Thyroid gland (tissue), 4 donors: ENCODE measurements around the gene RBL2. TPM values are rescaled to one million over a fixed set of nuclear protein-coding genes. Genes with fewer than 3 reads are reported as not detected.
"Not testable (repeated sequence)": the region's sequence is repeated elsewhere in the genome, so short reads cannot be mapped to it uniquely, and the experiment has no call there.

Experiments used
- DNase-seq, 2 donors: peaks; one replicate each; pipeline ENCODE4 v3.0.0-alpha.2; 2019
- H3K27ac ChIP-seq, 3 donors: fragments of 200-600 bp; sonication (generic); 1 replicate in 2 of 3; 2 replicates in 1 of 3; pipeline ENCODE4 v1.5.1; 2016 to 2019; ENCODE audit warnings: mild to moderate bottlenecking in 1 of 3, moderate library complexity in 1 of 3
- H3K27me3 ChIP-seq: fragments of 200-600 bp; sonication (generic); one replicate; pipeline ENCODE4 v1.5.1; 2019
- H3K36me3 ChIP-seq, 2 donors: fragments of 200-600 bp; sonication (generic); one replicate each; pipeline ENCODE4 v1.5.1; 2016 to 2019
- H3K4me1 ChIP-seq, 2 donors: fragments of 200-600 bp; sonication (generic); one replicate each; pipeline ENCODE4 v1.5.1; 2017 to 2019
- H3K4me3 ChIP-seq, 3 donors: fragments of 200-600 bp; sonication (generic); replicated peaks in 1 of 3; 1 replicate in 2 of 3; 2 replicates in 1 of 3; pipeline ENCODE4 v1.5.1; 2016; ENCODE audit warnings: mild to moderate bottlenecking in 1 of 3
- H3K9me3 ChIP-seq: fragments of 200-600 bp; sonication (generic); one replicate; pipeline ENCODE4 v1.5.1; 2017
- CTCF ChIP-seq, 6 experiments: fragments of 200-600 bp in 3 of 6; fragments of 450-650 bp in 3 of 6; sonication (generic) in 3 of 6; IDR thresholded peaks; one replicate each; pipeline ENCODE4 v1.5.1; 2016 to 2019; ENCODE audit warnings: antibody characterized with exemption in 6 of 6, mild to moderate bottlenecking in 2 of 6, inconsistent platforms in 1 of 6, moderate library complexity in 1 of 6
- POLR2A ChIP-seq, 2 donors: fragments of 450-650 bp; IDR thresholded peaks; one replicate each; pipeline ENCODE4 v1.6.1; 2017; ENCODE audit warnings: antibody characterized with exemption in 2 of 2, mild to moderate bottlenecking in 2 of 2, moderate library complexity in 1 of 2
- WGBS, 2 donors: methylation state at CpG; one replicate each; pipeline ENCODE4 v1.1.5; 2017; 5-methylcytosine and 5-hydroxymethylcytosine counted together
- intact Hi-C: fragments of 100-400 bp; cut with DNase I; formaldehyde crosslinking; loops from one replicate; pipeline ENCODE4 v1.15.1; 2023
- total RNA-seq, 4 donors: library from RNA; depleted of rRNA; stranded (reverse); fragments of >200 nt; gene quantifications; one replicate each; pipeline ENCODE4 v1.2.3, GENCODE V29; 2016

Gene RBL2
- total RNA-seq, 4 donors from 2014 or later, result 110 to 166 (median 145) TPM

GRCh38 chr16:53511084-53511402 is 76.8 kb downstream of the RBL2 start:
- Histone ChIP-seq H3K27me3 (no peaks in the 10 kb centered on the region), H3K4me1 (no peaks in the 10 kb centered on the region), H3K9me3 (no peaks in the 10 kb centered on the region), H3K36me3 (no peaks in the 10 kb centered on the region), H3K27ac (no peak overlapping the region), H3K4me3 (no peak overlapping the region)
- WGBS, 2 donors, result 86 to 87% methylated on average over 6 of the region's 6 CpGs
- intact Hi-C loops, result no loop called here
- DNase-seq, result no peak
- TF ChIP-seq CTCF (IDR thresholded peaks at IDR 0.05) (no peak), POLR2A (IDR thresholded peaks at IDR 0.05) (no peak)

- intact Hi-C loops, result no loop called here
- H3K27ac ChIP-seq, result no peak overlapping the region
- WGBS, 2 donors, result 70 to 72% methylated on average over 12 of the region's 12 CpGs
Measured at GRCh38 chr16:53511403-53512280, 77.4 kb downstream of the RBL2 start.

GRCh38 chr16:53512795-53513194 is 78.5 kb downstream of the RBL2 start:
- DNase-seq, H3K4me1 ChIP-seq, H3K27me3 ChIP-seq, H3K9me3 ChIP-seq, H3K27ac ChIP-seq, H3K4me3 ChIP-seq, H3K36me3 ChIP-seq, intact Hi-C loops: not testable (repeated sequence)
- 100% methylated on average over 1 of the region's 1 CpG for WGBS, 2 donors

More at GRCh38 chr16:53511403-53512280, 77.4 kb downstream of the RBL2 start:
- Histone ChIP-seq H3K4me3 (no peak overlapping the region), H3K27me3 (no peaks in the 10 kb centered on the region), H3K36me3 (no peaks in the 10 kb centered on the region), H3K4me1 (no peaks in the 10 kb centered on the region), H3K9me3 (no peaks in the 10 kb centered on the region)
- TF ChIP-seq POLR2A (IDR thresholded peaks at IDR 0.05) (no peak), CTCF (IDR thresholded peaks at IDR 0.05) (no peak)
- DNase-seq, result no peak

GRCh38 chr16:53515259-53515658 is 81.0 kb downstream of the RBL2 start:
- H3K4me3 ChIP-seq, result no peak overlapping the region
- intact Hi-C loops, result no loop called here
- H3K9me3 ChIP-seq, result no peaks in the 10 kb centered on the region
- 81 to 82% methylated on average over 6 of the region's 6 CpGs for WGBS, 2 donors
- no peaks in the 10 kb centered on the region for H3K4me1 ChIP-seq
- peak overlapping the region in 1 of 3 donors; percentile 30 for H3K27ac ChIP-seq
- no peak for DNase-seq
- no peaks in the 10 kb centered on the region for H3K36me3 ChIP-seq
- H3K27me3 ChIP-seq, result no peaks in the 10 kb centered on the region
- TF ChIP-seq CTCF (IDR thresholded peaks at IDR 0.05), result no peak
- no peak for TF ChIP-seq POLR2A (IDR thresholded peaks at IDR 0.05)

GRCh38 chr16:53515811-53516210 is 81.5 kb downstream of the RBL2 start:
- TF ChIP-seq POLR2A (IDR thresholded peaks at IDR 0.05) (no peak), CTCF (IDR thresholded peaks at IDR 0.05) (no peak)
- Histone ChIP-seq H3K27ac (no peak overlapping the region), H3K27me3 (no peaks in the 10 kb centered on the region), H3K36me3 (no peaks in the 10 kb centered on the region), H3K9me3 (no peaks in the 10 kb centered on the region), H3K4me3 (no peak overlapping the region), H3K4me1 (no peaks in the 10 kb centered on the region)
- intact Hi-C loops, result no loop called here
- WGBS, 2 donors, result 63 to 78% methylated on average over 2 of the region's 2 CpGs
- DNase-seq, result no peak
